ENCODE data around the gene PLCH1. TPM values are rescaled to one million over a fixed set of nuclear protein-coding genes. Genes with fewer than 3 reads are reported as not detected.

The PLCH1 gene
- total RNA-seq, 1 donor: 0.36 TPM

GRCh38 chr3:155369244-155369643 lies 375.6 kb downstream of the PLCH1 start:
- Histone ChIP-seq H3K27me3 (ENCODE audit: insufficient read depth, low read length) (peaks cover 4% of the 10 kb centered on the region), H3K4me1 (ENCODE audit: insufficient read depth, low read length) (no peaks in the 10 kb centered on the region), H3K4me3 (ENCODE audit: insufficient read depth, low read length) (no peak overlapping the region), H3K79me2 (ENCODE audit: insufficient read depth, low read length) (no peaks in the 10 kb centered on the region), H3K9me3 (ENCODE audit: low read depth, low read length) (no peaks in the 10 kb centered on the region), H4K20me1 (ENCODE audit: insufficient read depth, low read length) (no peaks in the 10 kb centered on the region), H3K4me2 (ENCODE audit: insufficient read depth, low read length) (no peak overlapping the region), H3K36me3 (ENCODE audit: insufficient read depth, low read length) (no peaks in the 10 kb centered on the region), H3K27ac (ENCODE audit: low read depth, low read length) (no peak overlapping the region), H2AFZ (ENCODE audit: low read length) (no peak overlapping the region)
- no peak for TF ChIP-seq CTCF (IDR thresholded peaks at IDR 0.05; ENCODE audit: extremely low read depth, low read depth, low read length)
- DNase-seq (ENCODE audit: insufficient read length, low spot score, missing footprints): no peak

- no peak for DNase-seq (ENCODE audit: insufficient read length, low spot score, missing footprints)
- H3K27me3 ChIP-seq (ENCODE audit: insufficient read depth, low read length): peaks cover 4% of the 10 kb centered on the region
- no peak overlapping the region for H3K4me3 ChIP-seq (ENCODE audit: insufficient read depth, low read length)
- no peaks in the 10 kb centered on the region for H4K20me1 ChIP-seq (ENCODE audit: insufficient read depth, low read length)
- no peaks in the 10 kb centered on the region for H3K36me3 ChIP-seq (ENCODE audit: insufficient read depth, low read length)
- no peak for TF ChIP-seq CTCF (IDR thresholded peaks at IDR 0.05; ENCODE audit: extremely low read depth, low read depth, low read length)
- no peaks in the 10 kb centered on the region for H3K9me3 ChIP-seq (ENCODE audit: low read depth, low read length)
- no peak overlapping the region for H3K4me2 ChIP-seq (ENCODE audit: insufficient read depth, low read length)
- H3K27ac ChIP-seq (ENCODE audit: low read depth, low read length): no peak overlapping the region
- no peaks in the 10 kb centered on the region for H3K4me1 ChIP-seq (ENCODE audit: insufficient read depth, low read length)
- H3K79me2 ChIP-seq (ENCODE audit: insufficient read depth, low read length): no peaks in the 10 kb centered on the region
- H2AFZ ChIP-seq (ENCODE audit: low read length): no peak overlapping the region
Measured at GRCh38 chr3:155368786-155369185, 376.1 kb downstream of the PLCH1 start.

- Histone ChIP-seq H4K20me1 (ENCODE audit: insufficient read depth, low read length) (no peaks in the 10 kb centered on the region), H3K4me1 (ENCODE audit: insufficient read depth, low read length) (peaks cover 6% of the 10 kb centered on the region), H2AFZ (ENCODE audit: low read length) (no peak overlapping the region), H3K79me2 (ENCODE audit: insufficient read depth, low read length) (no peaks in the 10 kb centered on the region), H3K36me3 (ENCODE audit: insufficient read depth, low read length) (no peaks in the 10 kb centered on the region), H3K9me3 (ENCODE audit: low read depth, low read length) (no peaks in the 10 kb centered on the region), H3K4me2 (ENCODE audit: insufficient read depth, low read length) (no peak overlapping the region), H3K27ac (ENCODE audit: low read depth, low read length) (no peak overlapping the region), H3K4me3 (ENCODE audit: insufficient read depth, low read length) (no peak overlapping the region), H3K27me3 (ENCODE audit: insufficient read depth, low read length) (peaks cover 4% of the 10 kb centered on the region)
- no peak for TF ChIP-seq CTCF (IDR thresholded peaks at IDR 0.05; ENCODE audit: extremely low read depth, low read depth, low read length)
- no peak for DNase-seq (ENCODE audit: insufficient read length, low spot score, missing footprints)
Measured at GRCh38 chr3:155367506-155367905, 377.4 kb downstream of the PLCH1 start.

- no peak overlapping the region for H3K4me3 ChIP-seq (ENCODE audit: insufficient read depth, low read length)
- no peaks in the 10 kb centered on the region for H4K20me1 ChIP-seq (ENCODE audit: insufficient read depth, low read length)
- H3K4me2 ChIP-seq (ENCODE audit: insufficient read depth, low read length): no peak overlapping the region
- no peak for TF ChIP-seq CTCF (IDR thresholded peaks at IDR 0.05; ENCODE audit: extremely low read depth, low read depth, low read length)
- H3K27me3 ChIP-seq (ENCODE audit: insufficient read depth, low read length): no peaks in the 10 kb centered on the region
- H3K9me3 ChIP-seq (ENCODE audit: low read depth, low read length): no peaks in the 10 kb centered on the region
- no peaks in the 10 kb centered on the region for H3K36me3 ChIP-seq (ENCODE audit: insufficient read depth, low read length)
- DNase-seq (ENCODE audit: insufficient read length, low spot score, missing footprints): no peak
- no peak overlapping the region for H3K27ac ChIP-seq (ENCODE audit: low read depth, low read length)
- peaks cover 6% of the 10 kb centered on the region for H3K4me1 ChIP-seq (ENCODE audit: insufficient read depth, low read length)
- H3K79me2 ChIP-seq (ENCODE audit: insufficient read depth, low read length): no peaks in the 10 kb centered on the region
- H2AFZ ChIP-seq (ENCODE audit: low read length): no peak overlapping the region
Measured at GRCh38 chr3:155365178-155365783, 379.6 kb downstream of the PLCH1 start.
